ENCODE results near the gene GRIP1. TPM values are rescaled to one million over a fixed set of nuclear protein-coding genes. Genes with fewer than 3 reads are reported as not detected.

The GRIP1 gene
- total and polyA plus RNA-seq, 2 of the 4 experiments (the other 2 are of a cell fraction) = under 0.01 to 0.07 TPM

DNA sequence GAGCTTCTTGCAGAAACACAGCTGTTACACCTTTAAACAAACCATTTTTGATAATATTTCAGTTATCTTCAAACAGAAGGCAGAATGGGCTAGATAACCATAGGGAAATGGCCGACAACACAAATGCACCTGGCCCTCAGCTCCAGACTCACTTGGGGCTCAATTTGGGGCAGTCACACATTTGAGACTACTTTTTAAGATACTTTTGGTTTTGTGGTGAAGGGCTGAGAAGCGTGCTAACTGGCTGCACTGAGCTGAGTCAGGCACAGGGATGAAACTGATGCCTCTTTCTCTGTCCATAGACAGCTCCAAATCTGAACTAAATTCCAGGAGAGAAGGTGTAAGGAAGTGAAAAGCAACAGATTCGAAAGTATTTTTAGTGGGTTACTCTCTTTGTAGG is 18.5 kb upstream of the GRIP1 start:
- CTCF ChIA-PET = no interaction called here

More for the DNA sequence above, 18.5 kb upstream of the GRIP1 start:
- H3K27me3 ChIP-seq (ENCODE audit: control insufficient read depth, insufficient read depth, low read length) = peaks cover 2% of the 10 kb centered on the region; the same call in 1 of the 2 replicates
- no peaks in the 10 kb centered on the region for H3K9me1 ChIP-seq (ENCODE audit: insufficient read depth, low read length)
- H4K20me1 ChIP-seq (ENCODE audit: insufficient read depth, low read length) = no peaks in the 10 kb centered on the region
- H4K8ac ChIP-seq (ENCODE audit: low read depth in 2 of 2, low read length in 2 of 2) = no peak overlapping the region
- no peak overlapping the region for H4K5ac ChIP-seq (ENCODE audit: low read depth, low read length)
- in situ Hi-C loops (cut with MboI; ENCODE audit: low sequenced_read_pairs) = no loop called here
- no peak overlapping the region for H4K91ac ChIP-seq (ENCODE audit: insufficient read depth, low read depth, low read length)
- no peak overlapping the region for H3K23ac ChIP-seq (ENCODE audit: low read depth, low read length)
- no peak overlapping the region for H3K14ac ChIP-seq (replicated peaks; ENCODE audit: low read depth, low read length)
- DNase-seq (no peak), ATAC-seq (ENCODE audit: low read depth) (no peak)
- H3K36me3 ChIP-seq (ENCODE audit: control insufficient read depth, insufficient read depth, low read length) = no peaks in the 10 kb centered on the region
- H2AK5ac ChIP-seq (ENCODE audit: low read depth, low read length) = no peak overlapping the region
- H3K4me2 ChIP-seq (ENCODE audit: low read depth, low read length) = no peak overlapping the region
- POLR2A ChIA-PET (ENCODE audit: unreplicated experiment) = interaction anchor here (0.6 kb wide), 1 partner anchor 500 kb away, joined by 3 read pairs; no protein-coding TSS in a partner anchor
- H3K9me3 ChIP-seq (ENCODE audit: control insufficient read depth, insufficient read depth, low read length) = no peaks in the 10 kb centered on the region
- dilution Hi-C loops (cut with HindIII; ENCODE audit: low sequenced_read_pairs, unreplicated experiment) = no loop called here
- H3K4me3 ChIP-seq (ENCODE audit: insufficient read depth, low read depth, low read length) = no peak overlapping the region
- no TSS peak for BruUV-seq (replicated peaks)
- H2BK20ac ChIP-seq (ENCODE audit: low read depth, low read length) = no peak overlapping the region
- no peaks in the 10 kb centered on the region for H3K4me1 ChIP-seq (ENCODE audit: control insufficient read depth, insufficient read depth, low read length)
- no peak overlapping the region for H2AFZ ChIP-seq (replicated peaks; ENCODE audit: low read length, poor library complexity)
- no peak overlapping the region for H2BK15ac ChIP-seq (ENCODE audit: low read depth, low read length)
- intact Hi-C loops (cut with micrococcal nuclease) = loop anchor here (10.0 kb wide), 1 partner anchor 273 kb away; no protein-coding TSS in a partner anchor
- no peak overlapping the region for H3K18ac ChIP-seq (ENCODE audit: low read depth, low read length)
- H2AK9ac ChIP-seq (replicated peaks; ENCODE audit: low read depth, low read length, poor library complexity) = no peak overlapping the region
- H2BK120ac ChIP-seq (ENCODE audit: low read depth, low read length) = no peak overlapping the region
- WGBS, 2 experiments (ENCODE audit: extremely low coverage in 2 of 2, insufficient read length in 1 of 2) = no CpG with 5 or more reads among the region's 3 CpGs
- H3K79me1 ChIP-seq (ENCODE audit: low read depth in 1 of 2, low read length in 2 of 2) = no peaks in the 10 kb centered on the region
- no peak overlapping the region for H3K56ac ChIP-seq (ENCODE audit: extremely low read depth, insufficient read depth, low read length)
- no peak overlapping the region for H2BK5ac ChIP-seq (ENCODE audit: low read depth, low read length, poor library complexity, severe bottlenecking)
- no peak overlapping the region for H3K27ac ChIP-seq (ENCODE audit: insufficient read depth, low read length)
- H3K4ac ChIP-seq (ENCODE audit: low read depth, low read length) = no peak overlapping the region
- no peak for TF ChIP-seq FOS (IDR thresholded peaks at IDR 0.05; ENCODE audit: low read depth, low read length)
- no peak for TF ChIP-seq CEBPB (IDR thresholded peaks at IDR 0.05; ENCODE audit: low read depth, low read length)
- no peak for TF ChIP-seq SMC3 (IDR thresholded peaks at IDR 0.05; ENCODE audit: low read depth, low read length)
- TF ChIP-seq USF2 (IDR thresholded peaks at IDR 0.05; ENCODE audit: low read depth, low read length) = no peak
- no peak for TF ChIP-seq POLR2A (IDR thresholded peaks at IDR 0.05; ENCODE audit: low read depth, low read length)
- TF ChIP-seq MAFK (IDR thresholded peaks at IDR 0.05; ENCODE audit: low read depth, low read length) = no peak
- TF ChIP-seq RFX5 (IDR thresholded peaks at IDR 0.05; ENCODE audit: low read depth, low read length) = no peak
- no peak for TF ChIP-seq CHD1 (IDR thresholded peaks at IDR 0.05; ENCODE audit: low read depth, low read length)
- TF ChIP-seq BHLHE40 (IDR thresholded peaks at IDR 0.05; ENCODE audit: low read depth, low read length) = no peak
- TF ChIP-seq RCOR1 (IDR thresholded peaks at IDR 0.05; ENCODE audit: insufficient replicate concordance, low read length) = no peak
- no peak for TF ChIP-seq MXI1 (IDR thresholded peaks at IDR 0.05; ENCODE audit: borderline replicate concordance, low read depth, low read length)
- TF ChIP-seq NFE2L2 (IDR thresholded peaks at IDR 0.05; ENCODE audit: low read depth, low read length) = no peak
- no peak for TF ChIP-seq ELK1 (IDR thresholded peaks at IDR 0.05; ENCODE audit: borderline replicate concordance, low read depth, low read length)
- no peak for TF ChIP-seq RAD21 (IDR thresholded peaks at IDR 0.05; ENCODE audit: low read length)
- no peak for TF ChIP-seq MAZ (IDR thresholded peaks at IDR 0.05; ENCODE audit: borderline replicate concordance, low read depth, low read length)
- TF ChIP-seq CTCF (conservative IDR thresholded peaks at IDR 0.05; ENCODE audit: low read depth, low read length) = no peak
- no peak overlapping the region for H3K9ac ChIP-seq (ENCODE audit: low read depth, low read length)
